HG03439 (cell line): ENCODE results near the gene NADK.

Experiments used
- ATAC-seq: cut with Tn5 transposase; IDR thresholded peaks from one replicate; pipeline ENCODE4 v1.9.1; 2021; ENCODE audit warnings: mild to moderate bottlenecking, moderate library complexity; ENCODE audit not compliant: unreplicated experiment

The NADK gene

GRCh38 chr1:1764876-1765470 lies 13.3 kb downstream of the NADK start:
- no peak for ATAC-seq

- no peak for ATAC-seq
These were observed 14.3 kb downstream of the NADK start for GRCh38 chr1:1763657-1764621.

GRCh38 chr1:1761504-1762376 lies 16.5 kb downstream of the NADK start:
- no peak for ATAC-seq

- no peak for ATAC-seq
These were observed 17.6 kb downstream of the NADK start for GRCh38 chr1:1760715-1761114.

- no peak for ATAC-seq
These were observed 18.0 kb downstream of the NADK start for GRCh38 chr1:1760345-1760650.

GRCh38 chr1:1759456-1760344 lies 18.6 kb downstream of the NADK start:
- ATAC-seq, result no peak

- ATAC-seq, result no peak
These were observed 19.4 kb downstream of the NADK start for GRCh38 chr1:1758692-1759455.

- ATAC-seq, result no peak
These were observed 20.1 kb downstream of the NADK start for GRCh38 chr1:1758059-1758621.

- ATAC-seq, result no peak
These were observed 20.7 kb downstream of the NADK start for GRCh38 chr1:1757422-1758058.

GRCh38 chr1:1756661-1757421 lies 21.4 kb downstream of the NADK start:
- ATAC-seq, result no peak

GRCh38 chr1:1755852-1756251 lies 22.4 kb downstream of the NADK start:
- ATAC-seq, result no peak

GRCh38 chr1:1755426-1755825 lies 22.8 kb downstream of the NADK start:
- ATAC-seq, result no peak

GRCh38 chr1:1754051-1754815 lies 24.0 kb downstream of the NADK start:
- no peak for ATAC-seq

GRCh38 chr1:1753607-1754005 lies 24.7 kb downstream of the NADK start:
- no peak for ATAC-seq

- no peak for ATAC-seq
These were observed 25.3 kb downstream of the NADK start for GRCh38 chr1:1752636-1753606.

- ATAC-seq, result no peak
These were observed 26.1 kb downstream of the NADK start for GRCh38 chr1:1752190-1752589.
